Measurements from ENCODE around the gene TMEM174. TPM values are rescaled to one million over a fixed set of nuclear protein-coding genes. Genes with fewer than 3 reads are reported as not detected.
"Not testable (repeated sequence)": the region's sequence is repeated elsewhere in the genome, so short reads cannot be mapped to it uniquely, and the experiment has no call there.

TMEM174 gene
- total RNA-seq, 1 donor from 2014 or later, result not detected

DNA sequence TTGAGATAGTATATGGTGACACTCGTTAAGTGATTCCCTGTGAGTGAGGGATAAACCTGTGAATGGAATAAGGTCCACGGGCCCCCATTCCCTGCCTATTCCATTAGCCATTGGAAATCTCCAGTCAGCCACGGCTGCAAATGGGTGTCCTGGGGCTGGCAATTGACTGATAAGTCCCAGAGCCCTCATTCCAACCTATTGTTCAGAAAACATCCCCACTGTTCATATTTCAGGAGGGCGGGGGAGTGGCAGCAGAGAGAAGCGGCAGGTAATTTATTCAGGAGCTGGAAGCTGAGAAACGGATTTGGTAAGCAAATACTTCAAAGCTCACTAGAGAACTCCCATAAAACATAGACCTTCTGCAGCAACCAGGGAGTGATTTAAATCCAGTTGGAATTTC lies 42.0 kb downstream of the TMEM174 start:
- no peaks in the 10 kb centered on the region for H3K36me3 Mint-ChIP-seq
- DNase-seq (ENCODE audit: extremely low spot score, unreplicated experiment), result no peak
- H3K4me3 Mint-ChIP-seq, result peak overlapping the region; percentile 78
- peaks cover 94% of the 10 kb centered on the region for H3K27me3 Mint-ChIP-seq
- peaks cover 16% of the 10 kb centered on the region for H3K4me1 Mint-ChIP-seq (ENCODE audit: unreplicated experiment)
- peaks cover 7% of the 10 kb centered on the region for H3K9me3 Mint-ChIP-seq
- TF ChIP-seq, protein P1, sequence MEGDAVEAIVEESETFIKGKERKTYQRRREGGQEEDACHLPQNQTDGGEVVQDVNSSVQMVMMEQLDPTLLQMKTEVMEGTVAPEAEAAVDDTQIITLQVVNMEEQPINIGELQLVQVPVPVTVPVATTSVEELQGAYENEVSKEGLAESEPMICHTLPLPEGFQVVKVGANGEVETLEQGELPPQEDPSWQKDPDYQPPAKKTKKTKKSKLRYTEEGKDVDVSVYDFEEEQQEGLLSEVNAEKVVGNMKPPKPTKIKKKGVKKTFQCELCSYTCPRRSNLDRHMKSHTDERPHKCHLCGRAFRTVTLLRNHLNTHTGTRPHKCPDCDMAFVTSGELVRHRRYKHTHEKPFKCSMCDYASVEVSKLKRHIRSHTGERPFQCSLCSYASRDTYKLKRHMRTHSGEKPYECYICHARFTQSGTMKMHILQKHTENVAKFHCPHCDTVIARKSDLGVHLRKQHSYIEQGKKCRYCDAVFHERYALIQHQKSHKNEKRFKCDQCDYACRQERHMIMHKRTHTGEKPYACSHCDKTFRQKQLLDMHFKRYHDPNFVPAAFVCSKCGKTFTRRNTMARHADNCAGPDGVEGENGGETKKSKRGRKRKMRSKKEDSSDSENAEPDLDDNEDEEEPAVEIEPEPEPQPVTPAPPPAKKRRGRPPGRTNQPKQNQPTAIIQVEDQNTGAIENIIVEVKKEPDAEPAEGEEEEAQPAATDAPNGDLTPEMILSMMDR (conservative IDR thresholded peaks at IDR 0.05), result no peak
- H3K27ac Mint-ChIP-seq, result no peak overlapping the region

DNA sequence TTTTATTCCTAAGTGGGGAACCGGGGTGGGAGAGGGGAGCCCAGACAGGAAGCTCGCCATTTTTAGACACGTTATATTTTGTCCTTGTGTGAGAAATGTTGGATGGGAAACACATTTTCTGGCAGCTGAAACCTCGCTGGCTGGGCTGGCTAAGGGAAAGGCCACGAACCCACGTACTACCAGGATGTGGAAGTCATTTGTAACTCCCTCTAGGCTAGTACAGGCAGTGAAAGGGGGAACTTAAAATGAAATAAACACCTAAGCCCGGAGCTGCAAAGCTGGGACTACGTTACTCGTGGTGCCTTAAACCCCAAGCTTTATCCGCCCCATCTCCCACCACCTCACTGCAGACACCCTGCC lies 42.5 kb downstream of the TMEM174 start:
- no peaks in the 10 kb centered on the region for H3K36me3 Mint-ChIP-seq
- H3K4me1 Mint-ChIP-seq (ENCODE audit: unreplicated experiment), result peaks cover 16% of the 10 kb centered on the region
- TF ChIP-seq, protein P1 (conservative IDR thresholded peaks at IDR 0.05), result no peak
- no peak for DNase-seq (ENCODE audit: extremely low spot score, unreplicated experiment)
- peaks cover 94% of the 10 kb centered on the region for H3K27me3 Mint-ChIP-seq
- peak overlapping the region; percentile 78 for H3K4me3 Mint-ChIP-seq
- H3K27ac Mint-ChIP-seq, result no peak overlapping the region
- H3K9me3 Mint-ChIP-seq, result peaks cover 7% of the 10 kb centered on the region

DNA sequence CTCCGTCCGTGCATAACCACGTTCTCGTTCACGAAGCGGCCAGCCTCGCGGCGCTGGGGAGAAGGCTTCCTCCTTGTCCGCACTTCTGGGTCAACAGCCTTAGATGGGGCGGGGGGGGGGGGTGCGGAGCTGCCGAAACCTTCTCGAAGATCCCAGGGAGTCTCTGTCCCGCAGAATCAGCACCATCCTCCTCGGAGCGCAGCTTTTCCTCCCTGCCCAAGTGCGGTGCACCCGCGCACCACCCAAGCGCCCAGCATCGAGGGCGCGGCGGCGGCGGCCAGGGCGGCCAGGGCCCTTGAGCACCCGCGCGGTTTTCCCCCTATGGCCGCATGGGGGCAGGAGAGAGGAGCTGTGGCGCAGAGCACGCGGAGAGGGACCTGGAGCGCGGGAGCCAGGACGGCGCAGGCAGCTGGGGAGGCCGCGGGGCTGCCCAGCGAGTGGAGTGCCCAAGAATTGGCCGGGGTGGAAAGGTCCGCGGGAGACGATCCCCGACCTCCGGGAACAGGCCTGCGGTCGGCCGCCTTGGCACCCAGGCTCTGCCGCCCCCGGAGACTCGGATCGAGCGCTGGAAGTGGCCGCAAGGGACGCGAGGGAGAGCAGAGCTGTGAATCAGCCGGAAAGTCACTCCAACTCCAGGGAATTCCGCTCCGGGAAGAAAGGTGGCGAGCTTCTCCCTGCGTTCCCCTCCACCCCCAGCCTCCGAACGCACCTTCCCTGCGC lies 43.1 kb downstream of the TMEM174 start:
- Mint-ChIP-seq H3K36me3 (no peaks in the 10 kb centered on the region), H3K27ac (no peak overlapping the region), H3K4me3 (peak overlapping the region; percentile 78), H3K4me1 (ENCODE audit: unreplicated experiment) (peaks cover 16% of the 10 kb centered on the region), H3K27me3 (peaks cover 94% of the 10 kb centered on the region), H3K9me3 (peaks cover 3% of the 10 kb centered on the region)
- TF ChIP-seq, protein P1 (conservative IDR thresholded peaks at IDR 0.05), result peak; percentile 93
- DNase-seq (ENCODE audit: extremely low spot score, unreplicated experiment), result peak; percentile 87

DNA sequence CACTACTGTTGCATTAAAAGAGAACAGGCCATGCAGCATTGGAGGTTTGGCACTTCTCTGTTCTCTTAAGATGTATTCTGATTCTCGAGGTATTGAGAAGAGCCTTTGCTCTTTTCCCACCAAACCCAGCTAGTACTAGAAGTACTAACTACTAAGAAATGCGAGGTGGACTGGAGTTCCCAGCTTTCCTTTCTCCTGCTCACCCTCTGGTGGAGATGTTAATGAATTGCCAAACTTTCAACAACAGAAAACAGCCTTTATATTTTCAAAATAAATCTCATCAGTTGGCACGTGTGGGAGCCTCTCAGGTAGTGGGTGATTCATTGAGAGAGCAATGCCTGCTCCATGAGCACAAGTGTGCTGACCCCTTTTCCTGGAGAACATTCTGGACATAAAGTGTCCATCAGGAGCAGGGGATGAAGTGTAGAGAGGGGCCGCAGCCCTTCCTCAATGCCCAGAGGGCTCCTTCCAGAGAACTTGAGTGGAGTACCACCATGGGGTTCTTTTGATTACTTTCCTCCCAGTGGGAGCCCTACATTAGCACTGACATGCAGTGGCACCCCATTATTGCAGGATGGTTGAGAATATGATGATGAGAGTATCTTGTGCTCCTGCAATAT lies 45.7 kb downstream of the TMEM174 start:
- no peak overlapping the region for H3K27ac Mint-ChIP-seq
- DNase-seq (ENCODE audit: extremely low spot score, unreplicated experiment), result no peak
- peaks cover 93% of the 10 kb centered on the region for H3K27me3 Mint-ChIP-seq
- H3K36me3 Mint-ChIP-seq, result no peaks in the 10 kb centered on the region
- TF ChIP-seq, protein P1 (conservative IDR thresholded peaks at IDR 0.05), result peak; percentile 63
- H3K4me1 Mint-ChIP-seq (ENCODE audit: unreplicated experiment), result peaks cover 13% of the 10 kb centered on the region
- H3K4me3 Mint-ChIP-seq, result no peak overlapping the region
- no peaks in the 10 kb centered on the region for H3K9me3 Mint-ChIP-seq

DNA sequence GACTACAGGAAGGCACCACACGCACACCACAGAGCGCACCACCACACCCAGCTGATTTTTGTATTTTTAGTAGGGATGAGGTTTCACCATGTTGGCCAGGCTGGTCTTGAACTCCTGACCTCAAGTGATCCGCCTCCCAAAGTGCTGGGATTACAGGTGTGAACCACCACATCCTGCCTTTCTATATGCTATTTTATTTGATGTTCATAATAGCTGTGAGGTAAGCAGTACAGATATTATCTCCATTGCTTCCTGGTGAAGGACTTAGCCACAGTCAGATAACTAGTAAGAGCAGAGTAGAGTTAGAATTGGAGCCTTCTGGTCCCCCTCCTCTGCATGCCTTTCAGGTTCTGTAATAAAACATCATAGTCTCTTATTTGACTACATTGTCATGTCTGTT lies 46.3 kb downstream of the TMEM174 start:
- H3K9me3 Mint-ChIP-seq; H3K4me1 Mint-ChIP-seq (ENCODE audit: unreplicated experiment); DNase-seq (ENCODE audit: extremely low spot score, unreplicated experiment); H3K4me3 Mint-ChIP-seq; H3K36me3 Mint-ChIP-seq; H3K27ac Mint-ChIP-seq: not testable (repeated sequence)
- peaks cover 91% of the 10 kb centered on the region for H3K27me3 Mint-ChIP-seq

DNA sequence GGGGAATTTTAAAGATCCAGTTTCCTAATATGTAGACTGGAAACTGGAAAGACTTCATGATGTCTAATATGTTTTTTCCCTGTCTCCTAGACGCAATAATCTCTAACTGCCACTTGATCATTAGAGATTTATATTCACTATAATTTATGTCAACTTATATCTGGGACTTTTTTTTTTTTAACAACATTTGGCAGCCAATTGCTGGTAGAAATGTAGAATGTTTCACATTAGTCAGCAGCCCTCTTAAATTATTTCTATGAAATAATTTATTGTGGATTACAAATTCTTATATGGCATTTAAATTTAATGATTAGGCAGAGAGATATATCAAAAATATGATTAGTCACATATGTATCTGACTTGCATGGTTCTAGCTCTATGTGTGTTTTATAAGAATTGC lies 48.2 kb downstream of the TMEM174 start:
- H3K4me3 Mint-ChIP-seq, result no peak overlapping the region
- H3K4me1 Mint-ChIP-seq (ENCODE audit: unreplicated experiment), result no peaks in the 10 kb centered on the region
- TF ChIP-seq, protein P1 (conservative IDR thresholded peaks at IDR 0.05), result no peak
- no peaks in the 10 kb centered on the region for H3K9me3 Mint-ChIP-seq
- no peak for DNase-seq (ENCODE audit: extremely low spot score, unreplicated experiment)
- no peaks in the 10 kb centered on the region for H3K36me3 Mint-ChIP-seq
- no peak overlapping the region for H3K27ac Mint-ChIP-seq
- H3K27me3 Mint-ChIP-seq, result peaks cover 88% of the 10 kb centered on the region

All from type B pancreatic cell (in vitro differentiated cells).